Breast epithelium (tissue), 3 donors: Measurements from ENCODE around the gene PTGES2.

Experiments used
- POLR2A ChIP-seq: fragments of 450-650 bp; IDR thresholded peaks from one replicate; pipeline ENCODE4 v1.6.1; 2016; ENCODE audit warnings: antibody characterized with exemption, mild to moderate bottlenecking, moderate library complexity
- TF ChIP-seq, protein P1 (sequence below), 3 donors: fragments of 450-650 bp; IDR thresholded peaks; one replicate each; pipeline ENCODE4 v1.5.1; 2016 to 2017; ENCODE audit warnings: antibody characterized with exemption in 3 of 3, mild to moderate bottlenecking in 3 of 3, moderate library complexity in 3 of 3

- TF ChIP-seq, protein P1, sequence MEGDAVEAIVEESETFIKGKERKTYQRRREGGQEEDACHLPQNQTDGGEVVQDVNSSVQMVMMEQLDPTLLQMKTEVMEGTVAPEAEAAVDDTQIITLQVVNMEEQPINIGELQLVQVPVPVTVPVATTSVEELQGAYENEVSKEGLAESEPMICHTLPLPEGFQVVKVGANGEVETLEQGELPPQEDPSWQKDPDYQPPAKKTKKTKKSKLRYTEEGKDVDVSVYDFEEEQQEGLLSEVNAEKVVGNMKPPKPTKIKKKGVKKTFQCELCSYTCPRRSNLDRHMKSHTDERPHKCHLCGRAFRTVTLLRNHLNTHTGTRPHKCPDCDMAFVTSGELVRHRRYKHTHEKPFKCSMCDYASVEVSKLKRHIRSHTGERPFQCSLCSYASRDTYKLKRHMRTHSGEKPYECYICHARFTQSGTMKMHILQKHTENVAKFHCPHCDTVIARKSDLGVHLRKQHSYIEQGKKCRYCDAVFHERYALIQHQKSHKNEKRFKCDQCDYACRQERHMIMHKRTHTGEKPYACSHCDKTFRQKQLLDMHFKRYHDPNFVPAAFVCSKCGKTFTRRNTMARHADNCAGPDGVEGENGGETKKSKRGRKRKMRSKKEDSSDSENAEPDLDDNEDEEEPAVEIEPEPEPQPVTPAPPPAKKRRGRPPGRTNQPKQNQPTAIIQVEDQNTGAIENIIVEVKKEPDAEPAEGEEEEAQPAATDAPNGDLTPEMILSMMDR (IDR thresholded peaks at IDR 0.05): no peak
- TF ChIP-seq POLR2A: no peak
Measured at GRCh38 chr9:128128836-128129590, 1.5 kb upstream of the PTGES2 start.
